Measurements from ENCODE around the gene CLCN3.
"Not testable (repeated sequence)": the region's sequence is repeated elsewhere in the genome, so short reads cannot be mapped to it uniquely, and the experiment has no call there.

Gene CLCN3

GRCh38 chr4:169618286-169618685 lies 2.1 kb upstream of the CLCN3 start:
- DNase-seq (ENCODE audit: low read depth) = no peak

GRCh38 chr4:169618986-169619385 lies 1.4 kb upstream of the CLCN3 start:
- DNase-seq (ENCODE audit: low read depth) = no peak

- DNase-seq (ENCODE audit: low read depth) = peak; percentile 18
Measured at GRCh38 chr4:169619518-169619957, 840 bp upstream of the CLCN3 start.

- DNase-seq (ENCODE audit: low read depth) = no peak
Measured at GRCh38 chr4:169620880-169621248, 486 bp downstream of the CLCN3 start.

GRCh38 chr4:169621731-169622492 lies 1.5 kb downstream of the CLCN3 start:
- DNase-seq (ENCODE audit: low read depth) = no peak

GRCh38 chr4:169622566-169622965 lies 2.2 kb downstream of the CLCN3 start:
- no peak for DNase-seq (ENCODE audit: low read depth)

- not testable (repeated sequence) for DNase-seq (ENCODE audit: low read depth)
Measured at GRCh38 chr4:169624012-169624411, 3.6 kb downstream of the CLCN3 start.

- DNase-seq (ENCODE audit: low read depth) = no peak
Measured at GRCh38 chr4:169625886-169626285, 5.5 kb downstream of the CLCN3 start.

GRCh38 chr4:169626331-169627282 lies 6.2 kb downstream of the CLCN3 start:
- DNase-seq (ENCODE audit: low read depth) = no peak

GRCh38 chr4:169627307-169627706 lies 6.9 kb downstream of the CLCN3 start:
- DNase-seq (ENCODE audit: low read depth) = no peak

GRCh38 chr4:169628579-169628978 lies 8.2 kb downstream of the CLCN3 start:
- DNase-seq (ENCODE audit: low read depth) = no peak

GRCh38 chr4:169630069-169630468 lies 9.7 kb downstream of the CLCN3 start:
- DNase-seq (ENCODE audit: low read depth) = no peak

GRCh38 chr4:169632896-169633295 lies 12.5 kb downstream of the CLCN3 start:
- no peak for DNase-seq (ENCODE audit: low read depth)

- no peak for DNase-seq (ENCODE audit: low read depth)
Measured at GRCh38 chr4:169634975-169635374, 14.6 kb downstream of the CLCN3 start.

- no peak for DNase-seq (ENCODE audit: low read depth)
Measured at GRCh38 chr4:169640261-169640870, 20.0 kb downstream of the CLCN3 start.

GRCh38 chr4:169644802-169645201 lies 24.4 kb downstream of the CLCN3 start:
- no peak for DNase-seq (ENCODE audit: low read depth)

- DNase-seq (ENCODE audit: low read depth) = no peak
Measured at GRCh38 chr4:169645627-169646026, 25.2 kb downstream of the CLCN3 start.

- DNase-seq (ENCODE audit: low read depth) = no peak
Measured at GRCh38 chr4:169649545-169650226, 29.3 kb downstream of the CLCN3 start.

- DNase-seq (ENCODE audit: low read depth) = no peak
Measured at GRCh38 chr4:169650227-169650936, 30.0 kb downstream of the CLCN3 start.

- DNase-seq (ENCODE audit: low read depth) = no peak
Measured at GRCh38 chr4:169652535-169652934, 32.2 kb downstream of the CLCN3 start.

- no peak for DNase-seq (ENCODE audit: low read depth)
Measured at GRCh38 chr4:169655401-169655800, 35.0 kb downstream of the CLCN3 start.

Measured in activated T-cell treated with anti-CD3 and anti-CD28 coated beads for 48 hours (primary cell).